ENCODE measurements around the gene CFHR4.
"Not testable (repeated sequence)": the region's sequence is repeated elsewhere in the genome, so short reads cannot be mapped to it uniquely, and the experiment has no call there.

Gene CFHR4

GRCh38 chr1:196861429-196861828, 26.4 kb upstream of the CFHR4 start:
- no peak for DNase-seq (ENCODE audit: low read depth)
- no peak for TF ChIP-seq CTCF (IDR thresholded peaks at IDR 0.05; ENCODE audit: low read depth, low read length, missing control alignments)
- in situ Hi-C loops (cut with HindIII; ENCODE audit: low sequenced_read_pairs): no loop called here

GRCh38 chr1:196866974-196867373, 20.9 kb upstream of the CFHR4 start:
- TF ChIP-seq CTCF (IDR thresholded peaks at IDR 0.05; ENCODE audit: low read depth, low read length, missing control alignments): no peak
- H3K4me3 ChIP-seq (ENCODE audit: low read depth, low read length): no peak overlapping the region
- in situ Hi-C loops (cut with HindIII; ENCODE audit: low sequenced_read_pairs): no loop called here
- no peak for DNase-seq (ENCODE audit: low read depth)

More at GRCh38 chr1:196861429-196861828, 26.4 kb upstream of the CFHR4 start:
- no peak overlapping the region for H3K4me3 ChIP-seq (ENCODE audit: low read depth, low read length)

GRCh38 chr1:196873385-196873784, 14.5 kb upstream of the CFHR4 start:
- H3K4me3 ChIP-seq (ENCODE audit: low read depth, low read length): no peak overlapping the region
- in situ Hi-C loops (cut with HindIII; ENCODE audit: low sequenced_read_pairs): no loop called here
- no peak for TF ChIP-seq CTCF (IDR thresholded peaks at IDR 0.05; ENCODE audit: low read depth, low read length, missing control alignments)
- no peak for DNase-seq (ENCODE audit: low read depth)

- H3K4me3 ChIP-seq (ENCODE audit: low read depth, low read length): no peak overlapping the region
- TF ChIP-seq CTCF (IDR thresholded peaks at IDR 0.05; ENCODE audit: low read depth, low read length, missing control alignments): no peak
- no peak for DNase-seq (ENCODE audit: low read depth)
- in situ Hi-C loops (cut with HindIII; ENCODE audit: low sequenced_read_pairs): no loop called here
Observed at GRCh38 chr1:196875935-196876334, 11.9 kb upstream of the CFHR4 start.

GRCh38 chr1:196877964-196878363, 9.9 kb upstream of the CFHR4 start:
- in situ Hi-C loops (cut with HindIII; ENCODE audit: low sequenced_read_pairs): no loop called here
- DNase-seq (ENCODE audit: low read depth): no peak
- TF ChIP-seq CTCF (IDR thresholded peaks at IDR 0.05; ENCODE audit: low read depth, low read length, missing control alignments): peak; percentile 15
- H3K4me3 ChIP-seq (ENCODE audit: low read depth, low read length): peak overlapping the region; percentile 41

GRCh38 chr1:196886560-196886959, 1.3 kb upstream of the CFHR4 start:
- DNase-seq (ENCODE audit: low read depth); in situ Hi-C loops (cut with HindIII; ENCODE audit: low sequenced_read_pairs); H3K4me3 ChIP-seq (ENCODE audit: low read depth, low read length): not testable (repeated sequence)

GRCh38 chr1:196890668-196891067, 2.8 kb downstream of the CFHR4 start:
- no peak for DNase-seq (ENCODE audit: low read depth)
- TF ChIP-seq CTCF (IDR thresholded peaks at IDR 0.05; ENCODE audit: low read depth, low read length, missing control alignments): no peak
- no peak overlapping the region for H3K4me3 ChIP-seq (ENCODE audit: low read depth, low read length)
- in situ Hi-C loops (cut with HindIII; ENCODE audit: low sequenced_read_pairs): no loop called here
